SKM-1 treated with dmso at 0.1 percent for 144 hours (cell line): ENCODE data around the gene TRAFD1.

Source experiments
- DNase-seq: peaks from one replicate; lab custom pipeline; 2025; ENCODE audit not compliant: unreplicated experiment; lab: John Stamatoyannopoulos, UW

Gene TRAFD1

DNA sequence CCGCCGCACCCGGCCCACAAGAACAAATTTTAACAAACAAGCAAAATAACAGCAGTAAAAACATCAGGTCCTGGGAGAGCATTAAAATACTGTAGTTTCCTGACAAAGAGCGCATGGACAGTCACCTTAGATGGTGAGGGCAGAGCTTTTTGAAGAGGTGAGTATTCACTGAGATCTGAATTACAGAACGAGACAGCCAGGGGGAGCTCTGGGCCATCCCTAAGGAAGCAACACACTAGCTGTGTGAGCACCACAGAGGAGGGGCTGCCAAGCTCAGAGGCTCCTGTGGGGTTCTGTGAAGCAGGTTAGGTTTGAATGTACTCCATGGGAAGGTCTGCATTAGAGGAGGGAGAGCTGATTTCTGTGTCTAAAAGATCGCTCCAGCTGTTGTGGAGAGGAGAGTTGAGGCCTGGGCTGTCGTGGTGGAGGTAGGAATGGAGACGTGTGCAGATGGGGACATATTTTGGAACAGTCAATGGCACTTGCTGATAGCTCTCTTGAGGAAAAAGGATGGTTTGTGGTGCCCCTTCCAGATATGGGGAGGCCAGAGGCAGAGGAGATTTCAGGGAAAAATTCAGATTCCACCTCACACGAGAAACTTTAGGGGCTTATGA is 72.9 kb downstream of the TRAFD1 start:
- peak; percentile 5 for DNase-seq

DNA sequence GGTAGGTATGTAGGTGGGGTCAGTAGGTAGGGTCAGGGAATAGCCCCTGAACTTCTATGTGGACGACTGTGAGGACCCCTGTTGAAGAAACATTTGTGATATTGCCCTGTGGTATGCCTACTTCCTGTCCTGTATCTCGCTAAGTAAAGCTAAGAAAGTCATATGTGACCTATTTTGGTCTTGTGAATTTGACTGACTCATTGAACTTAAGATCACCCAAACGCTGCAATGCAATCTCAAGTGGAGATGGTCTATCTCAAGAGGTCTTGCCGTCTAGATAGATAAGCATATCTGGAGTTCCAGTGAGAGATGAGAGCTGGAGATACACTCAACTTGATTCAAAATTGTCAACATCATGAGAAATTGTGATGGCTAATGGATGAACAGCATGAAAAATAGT is 73.8 kb downstream of the TRAFD1 start:
- no peak for DNase-seq
